HEK293 (cell line): ENCODE data around the gene MITF.

Experiments used
- CTCF ChIA-PET: fragments of 350-600 bp; formaldehyde crosslinking; extraction: SDS; loops from one replicate; lab custom pipeline; 2021; ENCODE audit warnings: antibody characterized with exemption; lab: Yijun Ruan, JAX
- POLR2A ChIA-PET: fragments of 300-600 bp; formaldehyde crosslinking; extraction: SDS; loops from one replicate; lab custom pipeline; 2020; ENCODE audit warnings: antibody characterized with exemption, inconsistent platforms; lab: Yijun Ruan, JAX
- H3K27ac ChIP-seq: fragments of 200-500 bp; sonication (Bioruptor generic); 2 replicates; pipeline ENCODE4 v1.5.1; 2014; ENCODE audit warnings: low read depth, low read length, control low read depth, inconsistent platforms; ENCODE audit errors: extremely low read depth
- H3K36me3 ChIP-seq, 2 experiments: fragments of 200-500 bp in 1 of 2; sonication (Bioruptor generic) in 1 of 2; 1 replicate in 1 of 2; 2 replicates in 1 of 2; pipeline ENCODE4 v1.5.1; 2014 to 2017; ENCODE audit warnings: inconsistent platforms in 2 of 2, low read length in 2 of 2; ENCODE audit not compliant: control insufficient read depth in 2 of 2, insufficient read depth in 1 of 2
- H3K4me1 ChIP-seq: fragments of 200-500 bp; sonication (Bioruptor generic); 2 replicates; pipeline ENCODE4 v1.5.1; 2014; ENCODE audit warnings: mild to moderate bottlenecking, low read length, inconsistent platforms; ENCODE audit not compliant: control insufficient read depth, insufficient read depth
- H3K4me3 ChIP-seq: 2 replicates; pipeline ENCODE4 v1.5.1; 2011; ENCODE audit warnings: low read depth, mild to moderate bottlenecking, control low read depth, low read length, moderate library complexity
- H3K9me3 ChIP-seq: fragments of 200-500 bp; sonication (Bioruptor generic); 2 replicates; pipeline ENCODE4 v1.5.1; 2014; ENCODE audit warnings: low read depth, low read length, inconsistent platforms; ENCODE audit not compliant: control insufficient read depth, insufficient read depth
- GFI1B ChIP-seq: fragments of 450-650 bp; formaldehyde crosslinking; IDR thresholded peaks from 2 replicates; pipeline ENCODE4 v1.5.1; 2016; ENCODE audit warnings: missing biosample characterization, missing genetic modification characterization
- GLIS1 ChIP-seq: fragments of 450-650 bp; formaldehyde crosslinking; IDR thresholded peaks from 2 replicates; pipeline ENCODE4 v1.5.1; 2016; ENCODE audit warnings: missing biosample characterization, missing genetic modification characterization
- KLF1 ChIP-seq: fragments of 450-650 bp; formaldehyde crosslinking; IDR thresholded peaks from 2 replicates; pipeline ENCODE4 v1.5.1; 2016; ENCODE audit warnings: missing biosample characterization, missing genetic modification characterization
- OSR2 ChIP-seq: fragments of 450-650 bp; formaldehyde crosslinking; IDR thresholded peaks from 2 replicates; pipeline ENCODE4 v1.5.1; 2016; ENCODE audit warnings: missing biosample characterization, missing genetic modification characterization
- ZBTB48 ChIP-seq: fragments of 450-650 bp; formaldehyde crosslinking; IDR thresholded peaks from 2 replicates; pipeline ENCODE4 v1.5.1; 2016; ENCODE audit warnings: missing biosample characterization, missing genetic modification characterization
- ZBTB7A ChIP-seq: fragments of 450-650 bp; formaldehyde crosslinking; IDR thresholded peaks from 2 replicates; pipeline ENCODE4 v1.5.1; 2016; ENCODE audit warnings: low read depth, missing biosample characterization, missing genetic modification characterization
- ZFHX2 ChIP-seq: fragments of 450-650 bp; formaldehyde crosslinking; conservative IDR thresholded peaks from 2 replicates; pipeline ENCODE4 v1.5.1; 2016; ENCODE audit warnings: missing biosample characterization, missing genetic modification characterization
- ZNF132 ChIP-seq: fragments of 450-650 bp; formaldehyde crosslinking; IDR thresholded peaks from 2 replicates; pipeline ENCODE4 v1.5.1; 2017; ENCODE audit warnings: missing biosample characterization, missing genetic modification characterization, borderline replicate concordance
- ZNF155 ChIP-seq: fragments of 450-650 bp; formaldehyde crosslinking; IDR thresholded peaks from 2 replicates; pipeline ENCODE4 v1.5.1; 2016; ENCODE audit warnings: missing biosample characterization, missing genetic modification characterization
- ZNF174 ChIP-seq: fragments of 450-650 bp; formaldehyde crosslinking; IDR thresholded peaks from 2 replicates; pipeline ENCODE4 v1.5.0; 2017; ENCODE audit warnings: missing biosample characterization, mild to moderate bottlenecking, missing genetic modification characterization
- ZNF274 ChIP-seq, 2 experiments: fragments of 200-500 bp in 1 of 2; fragments of 450-650 bp in 1 of 2; sonication (Bioruptor generic) in 1 of 2; formaldehyde crosslinking in 1 of 2; IDR thresholded peaks; 2 replicates each; pipeline versions ENCODE4 v1.5.1 to v1.6.1; 2014 to 2016; ENCODE audit warnings: borderline replicate concordance in 1 of 2, inconsistent platforms in 1 of 2, low read length in 1 of 2, missing biosample characterization in 1 of 2, missing genetic modification characterization in 1 of 2
- ZNF394 ChIP-seq: fragments of 450-650 bp; formaldehyde crosslinking; IDR thresholded peaks from 2 replicates; pipeline ENCODE4 v1.5.1; 2016; ENCODE audit warnings: missing biosample characterization, missing genetic modification characterization, mild to moderate bottlenecking, moderate library complexity, borderline replicate concordance
- ZNF549 ChIP-seq: fragments of 450-650 bp; IDR thresholded peaks from 2 replicates; pipeline ENCODE4 v1.5.1; 2018; ENCODE audit warnings: missing biosample characterization, missing genetic modification characterization, mild to moderate bottlenecking, inconsistent platforms, moderate library complexity
- ZNF701 ChIP-seq: fragments of 450-650 bp; formaldehyde crosslinking; IDR thresholded peaks from 2 replicates; pipeline ENCODE4 v1.5.1; 2016; ENCODE audit warnings: missing biosample characterization, missing genetic modification characterization
- ZNF76 ChIP-seq: fragments of 450-650 bp; formaldehyde crosslinking; IDR thresholded peaks from 2 replicates; pipeline ENCODE4; 2016; ENCODE audit warnings: low read depth, missing biosample characterization, missing genetic modification characterization, borderline replicate concordance
- ZNF843 ChIP-seq: fragments of 450-650 bp; formaldehyde crosslinking; IDR thresholded peaks from 2 replicates; pipeline ENCODE4 v1.5.1; 2016; ENCODE audit warnings: missing biosample characterization, missing genetic modification characterization
- ZXDB ChIP-seq: fragments of 450-650 bp; formaldehyde crosslinking; IDR thresholded peaks from 2 replicates; pipeline ENCODE4 v1.5.1; 2016; ENCODE audit warnings: missing biosample characterization, missing genetic modification characterization
- TF ChIP-seq, protein P1 (sequence below): fragments of 450-650 bp; formaldehyde crosslinking; IDR thresholded peaks from 2 replicates; pipeline ENCODE4 v1.5.1; 2016; ENCODE audit warnings: missing biosample characterization, missing genetic modification characterization, low read depth
- TF ChIP-seq, protein P2 (sequence below): fragments of 450-650 bp; formaldehyde crosslinking; IDR thresholded peaks from 2 replicates; pipeline ENCODE4 v1.5.1; 2016; ENCODE audit warnings: missing biosample characterization, missing genetic modification characterization
- TF ChIP-seq, protein P3 (sequence below): fragments of 450-650 bp; formaldehyde crosslinking; IDR thresholded peaks from 2 replicates; pipeline ENCODE4 v1.5.1; 2017; ENCODE audit warnings: missing biosample characterization, missing genetic modification characterization
- TF ChIP-seq, protein P4 (sequence below): fragments of 450-650 bp; formaldehyde crosslinking; IDR thresholded peaks from 2 replicates; pipeline ENCODE4 v1.5.1; 2016; ENCODE audit warnings: missing biosample characterization, missing genetic modification characterization
- TF ChIP-seq, protein P5 (sequence below): fragments of 450-650 bp; IDR thresholded peaks from 2 replicates; pipeline ENCODE4 v1.5.1; 2018; ENCODE audit warnings: missing biosample characterization, mild to moderate bottlenecking, missing genetic modification characterization
- TF ChIP-seq, protein P6 (sequence below): fragments of 450-650 bp; formaldehyde crosslinking; IDR thresholded peaks from 2 replicates; pipeline ENCODE4 v1.5.1; 2016; ENCODE audit warnings: missing biosample characterization, missing genetic modification characterization

MITF gene

DNA sequence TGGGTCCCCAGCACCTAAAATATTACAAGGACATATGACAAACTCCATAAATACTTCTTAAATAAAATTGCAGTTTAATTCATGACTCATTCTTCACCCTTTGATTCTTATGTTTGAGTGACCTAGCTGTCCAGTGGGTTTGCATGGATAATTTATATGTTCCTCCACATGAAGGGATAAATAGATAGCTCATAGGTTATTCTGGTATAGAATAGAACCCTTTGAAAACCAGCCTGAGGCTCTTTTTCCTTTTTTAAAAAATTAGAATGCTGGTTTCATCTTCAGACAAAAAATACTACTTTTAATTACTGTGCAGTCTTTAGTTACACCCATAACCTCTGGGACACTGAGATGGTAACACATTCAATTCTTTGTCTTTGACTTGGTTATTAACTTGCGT, 163.1 kb downstream of the MITF start:
- POLR2A ChIA-PET, result no interaction called here
- no peaks in the 10 kb centered on the region for H3K4me1 ChIP-seq
- TF ChIP-seq, protein P1, sequence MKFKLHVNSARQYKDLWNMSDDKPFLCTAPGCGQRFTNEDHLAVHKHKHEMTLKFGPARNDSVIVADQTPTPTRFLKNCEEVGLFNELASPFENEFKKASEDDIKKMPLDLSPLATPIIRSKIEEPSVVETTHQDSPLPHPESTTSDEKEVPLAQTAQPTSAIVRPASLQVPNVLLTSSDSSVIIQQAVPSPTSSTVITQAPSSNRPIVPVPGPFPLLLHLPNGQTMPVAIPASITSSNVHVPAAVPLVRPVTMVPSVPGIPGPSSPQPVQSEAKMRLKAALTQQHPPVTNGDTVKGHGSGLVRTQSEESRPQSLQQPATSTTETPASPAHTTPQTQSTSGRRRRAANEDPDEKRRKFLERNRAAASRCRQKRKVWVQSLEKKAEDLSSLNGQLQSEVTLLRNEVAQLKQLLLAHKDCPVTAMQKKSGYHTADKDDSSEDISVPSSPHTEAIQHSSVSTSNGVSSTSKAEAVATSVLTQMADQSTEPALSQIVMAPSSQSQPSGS (tag by site-specific recombination), result no peak
- TF ChIP-seq ZNF843 (tag by site-specific recombination) (no peak), ZNF155 (tag by site-specific recombination) (no peak), ZBTB7A (no peak), ZNF274 (IDR thresholded peaks at IDR 0.05; ENCODE audit: low read length) (no peak), ZNF274 (tag by site-specific recombination; IDR thresholded peaks at IDR 0.05; ENCODE audit: borderline replicate concordance) (no peak), ZFHX2 (no peak), ZNF76 (no peak), ZNF549 (tag by site-specific recombination) (no peak), ZXDB (tag by site-specific recombination) (no peak)
- TF ChIP-seq, protein P2, sequence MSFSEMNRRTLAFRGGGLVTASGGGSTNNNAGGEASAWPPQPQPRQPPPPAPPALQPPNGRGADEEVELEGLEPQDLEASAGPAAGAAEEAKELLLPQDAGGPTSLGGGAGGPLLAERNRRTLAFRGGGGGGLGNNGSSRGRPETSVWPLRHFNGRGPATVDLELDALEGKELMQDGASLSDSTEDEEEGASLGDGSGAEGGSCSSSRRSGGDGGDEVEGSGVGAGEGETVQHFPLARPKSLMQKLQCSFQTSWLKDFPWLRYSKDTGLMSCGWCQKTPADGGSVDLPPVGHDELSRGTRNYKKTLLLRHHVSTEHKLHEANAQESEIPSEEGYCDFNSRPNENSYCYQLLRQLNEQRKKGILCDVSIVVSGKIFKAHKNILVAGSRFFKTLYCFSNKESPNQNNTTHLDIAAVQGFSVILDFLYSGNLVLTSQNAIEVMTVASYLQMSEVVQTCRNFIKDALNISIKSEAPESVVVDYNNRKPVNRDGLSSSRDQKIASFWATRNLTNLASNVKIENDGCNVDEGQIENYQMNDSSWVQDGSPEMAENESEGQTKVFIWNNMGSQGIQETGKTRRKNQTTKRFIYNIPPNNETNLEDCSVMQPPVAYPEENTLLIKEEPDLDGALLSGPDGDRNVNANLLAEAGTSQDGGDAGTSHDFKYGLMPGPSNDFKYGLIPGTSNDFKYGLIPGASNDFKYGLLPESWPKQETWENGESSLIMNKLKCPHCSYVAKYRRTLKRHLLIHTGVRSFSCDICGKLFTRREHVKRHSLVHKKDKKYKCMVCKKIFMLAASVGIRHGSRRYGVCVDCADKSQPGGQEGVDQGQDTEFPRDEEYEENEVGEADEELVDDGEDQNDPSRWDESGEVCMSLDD (tag by site-specific recombination), result no peak
- TF ChIP-seq, protein P3, sequence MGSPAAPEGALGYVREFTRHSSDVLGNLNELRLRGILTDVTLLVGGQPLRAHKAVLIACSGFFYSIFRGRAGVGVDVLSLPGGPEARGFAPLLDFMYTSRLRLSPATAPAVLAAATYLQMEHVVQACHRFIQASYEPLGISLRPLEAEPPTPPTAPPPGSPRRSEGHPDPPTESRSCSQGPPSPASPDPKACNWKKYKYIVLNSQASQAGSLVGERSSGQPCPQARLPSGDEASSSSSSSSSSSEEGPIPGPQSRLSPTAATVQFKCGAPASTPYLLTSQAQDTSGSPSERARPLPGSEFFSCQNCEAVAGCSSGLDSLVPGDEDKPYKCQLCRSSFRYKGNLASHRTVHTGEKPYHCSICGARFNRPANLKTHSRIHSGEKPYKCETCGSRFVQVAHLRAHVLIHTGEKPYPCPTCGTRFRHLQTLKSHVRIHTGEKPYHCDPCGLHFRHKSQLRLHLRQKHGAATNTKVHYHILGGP (tag by site-specific recombination), result no peak
- TF ChIP-seq, protein P4, sequence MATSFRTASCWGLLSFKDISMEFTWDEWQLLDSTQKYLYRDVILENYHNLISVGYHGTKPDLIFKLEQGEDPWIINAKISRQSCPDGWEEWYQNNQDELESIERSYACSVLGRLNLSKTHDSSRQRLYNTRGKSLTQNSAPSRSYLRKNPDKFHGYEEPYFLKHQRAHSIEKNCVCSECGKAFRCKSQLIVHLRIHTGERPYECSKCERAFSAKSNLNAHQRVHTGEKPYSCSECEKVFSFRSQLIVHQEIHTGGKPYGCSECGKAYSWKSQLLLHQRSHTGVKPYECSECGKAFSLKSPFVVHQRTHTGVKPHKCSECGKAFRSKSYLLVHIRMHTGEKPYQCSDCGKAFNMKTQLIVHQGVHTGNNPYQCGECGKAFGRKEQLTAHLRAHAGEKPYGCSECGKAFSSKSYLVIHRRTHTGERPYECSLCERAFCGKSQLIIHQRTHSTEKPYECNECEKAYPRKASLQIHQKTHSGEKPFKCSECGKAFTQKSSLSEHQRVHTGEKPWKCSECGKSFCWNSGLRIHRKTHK (tag by site-specific recombination), result no peak
- TF ChIP-seq, all 188 proteins: peak for 0
- H3K36me3 ChIP-seq, result no peaks in the 10 kb centered on the region
- H3K9me3 ChIP-seq, result no peaks in the 10 kb centered on the region
- H3K4me3 ChIP-seq, result no peak overlapping the region
- H3K27ac ChIP-seq, result no peak overlapping the region
- CTCF ChIA-PET, result no interaction called here

DNA sequence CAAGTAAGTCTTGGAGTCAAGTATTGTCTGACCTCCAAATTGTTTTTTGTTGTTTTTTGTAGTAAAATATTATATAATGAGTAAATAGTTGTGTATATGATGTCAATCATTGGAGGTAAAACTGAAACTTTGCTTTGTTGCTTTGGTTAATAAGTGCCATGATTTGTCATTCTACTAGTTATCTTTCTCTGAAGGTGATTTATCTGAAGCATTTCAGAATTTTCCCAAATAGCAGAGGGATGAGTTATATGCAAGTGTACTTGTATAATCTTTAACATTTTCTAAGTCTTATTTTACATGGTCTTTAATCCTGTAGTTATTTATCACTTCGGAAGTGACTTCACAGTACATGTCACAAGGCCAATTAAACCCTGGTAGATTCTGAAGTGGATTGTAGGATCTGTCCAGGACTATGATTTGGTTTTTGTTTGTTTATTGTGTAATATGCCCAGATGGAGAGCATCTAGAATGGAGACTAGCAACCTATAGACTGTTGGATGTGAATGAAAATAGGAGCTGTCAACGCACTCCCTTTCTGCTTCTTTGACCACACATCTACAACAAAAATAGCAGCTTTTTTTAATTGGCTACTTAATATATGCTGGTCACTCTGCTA, 167.2 kb downstream of the MITF start:
- ChIA-PET POLR2A (no interaction called here), CTCF (no interaction called here)
- Histone ChIP-seq H3K36me3 (no peaks in the 10 kb centered on the region), H3K27ac (no peak overlapping the region), H3K4me3 (no peak overlapping the region), H3K4me1 (no peaks in the 10 kb centered on the region), H3K9me3 (no peaks in the 10 kb centered on the region)
- TF ChIP-seq ZNF174 (tag by site-specific recombination) (no peak), ZBTB48 (tag by site-specific recombination) (no peak), KLF1 (tag by site-specific recombination) (no peak), ZNF701 (tag by site-specific recombination) (no peak), ZNF132 (no peak), GLIS1 (tag by site-specific recombination) (no peak), OSR2 (tag by site-specific recombination) (no peak), ZNF394 (tag by site-specific recombination) (no peak), GFI1B (no peak)
- TF ChIP-seq, protein P5, sequence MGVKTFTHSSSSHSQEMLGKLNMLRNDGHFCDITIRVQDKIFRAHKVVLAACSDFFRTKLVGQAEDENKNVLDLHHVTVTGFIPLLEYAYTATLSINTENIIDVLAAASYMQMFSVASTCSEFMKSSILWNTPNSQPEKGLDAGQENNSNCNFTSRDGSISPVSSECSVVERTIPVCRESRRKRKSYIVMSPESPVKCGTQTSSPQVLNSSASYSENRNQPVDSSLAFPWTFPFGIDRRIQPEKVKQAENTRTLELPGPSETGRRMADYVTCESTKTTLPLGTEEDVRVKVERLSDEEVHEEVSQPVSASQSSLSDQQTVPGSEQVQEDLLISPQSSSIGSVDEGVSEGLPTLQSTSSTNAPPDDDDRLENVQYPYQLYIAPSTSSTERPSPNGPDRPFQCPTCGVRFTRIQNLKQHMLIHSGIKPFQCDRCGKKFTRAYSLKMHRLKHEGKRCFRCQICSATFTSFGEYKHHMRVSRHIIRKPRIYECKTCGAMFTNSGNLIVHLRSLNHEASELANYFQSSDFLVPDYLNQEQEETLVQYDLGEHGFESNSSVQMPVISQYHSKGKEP (tag by site-specific recombination), result no peak
- TF ChIP-seq, protein P6, sequence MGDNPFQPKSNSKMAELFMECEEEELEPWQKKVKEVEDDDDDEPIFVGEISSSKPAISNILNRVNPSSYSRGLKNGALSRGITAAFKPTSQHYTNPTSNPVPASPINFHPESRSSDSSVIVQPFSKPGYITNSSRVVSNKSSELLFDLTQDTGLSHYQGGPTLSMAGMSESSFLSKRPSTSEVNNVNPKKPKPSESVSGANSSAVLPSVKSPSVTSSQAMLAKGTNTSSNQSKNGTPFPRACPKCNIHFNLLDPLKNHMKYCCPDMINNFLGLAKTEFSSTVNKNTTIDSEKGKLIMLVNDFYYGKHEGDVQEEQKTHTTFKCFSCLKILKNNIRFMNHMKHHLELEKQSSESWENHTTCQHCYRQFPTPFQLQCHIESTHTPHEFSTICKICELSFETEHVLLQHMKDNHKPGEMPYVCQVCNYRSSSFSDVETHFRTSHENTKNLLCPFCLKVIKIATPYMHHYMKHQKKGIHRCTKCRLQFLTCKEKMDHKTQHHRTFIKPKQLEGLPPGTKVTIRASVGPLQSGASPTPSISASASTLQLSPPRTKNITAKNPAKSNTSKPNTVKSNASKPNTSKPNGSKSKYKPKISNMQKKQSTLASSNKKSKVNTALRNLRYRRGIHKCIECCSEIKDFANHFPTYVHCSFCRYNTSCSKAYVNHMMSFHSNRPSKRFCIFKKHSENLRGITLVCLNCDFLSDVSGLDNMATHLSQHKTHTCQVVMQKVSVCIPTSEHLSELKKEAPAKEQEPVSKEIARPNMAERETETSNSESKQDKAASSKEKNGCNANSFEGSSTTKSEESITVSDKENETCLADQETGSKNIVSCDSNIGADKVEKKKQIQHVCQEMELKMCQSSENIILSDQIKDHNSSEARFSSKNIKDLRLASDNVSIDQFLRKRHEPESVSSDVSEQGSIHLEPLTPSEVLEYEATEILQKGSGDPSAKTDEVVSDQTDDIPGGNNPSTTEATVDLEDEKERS (tag by site-specific recombination), result no peak
